GM18517 (cell line): Measurements from ENCODE around the gene CGRRF1.
A peak's percentile ranks its signal among the peaks of the same experiment; 100 is the strongest.

ENCODE experiments used
- ATAC-seq: cut with Tn5 transposase; IDR thresholded peaks from one replicate; pipeline ENCODE4 v1.9.1; 2021; ENCODE audit warnings: mild to moderate bottlenecking, moderate library complexity; ENCODE audit not compliant: unreplicated experiment

The CGRRF1 gene

GRCh38 chr14:54489318-54489683, 20.4 kb upstream of the CGRRF1 start:
- peak; percentile 20 for ATAC-seq

- no peak for ATAC-seq
Measured at GRCh38 chr14:54489731-54490444, 19.8 kb upstream of the CGRRF1 start.

GRCh38 chr14:54490445-54491175, 19.1 kb upstream of the CGRRF1 start:
- ATAC-seq = no peak

- no peak for ATAC-seq
Measured at GRCh38 chr14:54493293-54493692, 16.4 kb upstream of the CGRRF1 start.

- ATAC-seq = no peak
Measured at GRCh38 chr14:54497224-54497623, 12.5 kb upstream of the CGRRF1 start.

GRCh38 chr14:54498095-54498531, 11.6 kb upstream of the CGRRF1 start:
- no peak for ATAC-seq

GRCh38 chr14:54498579-54498978, 11.1 kb upstream of the CGRRF1 start:
- no peak for ATAC-seq

- no peak for ATAC-seq
Measured at GRCh38 chr14:54500744-54501143, 9.0 kb upstream of the CGRRF1 start.

- ATAC-seq = no peak
Measured at GRCh38 chr14:54501480-54501879, 8.2 kb upstream of the CGRRF1 start.

GRCh38 chr14:54502602-54503001, 7.1 kb upstream of the CGRRF1 start:
- ATAC-seq = no peak

GRCh38 chr14:54503486-54503885, 6.2 kb upstream of the CGRRF1 start:
- ATAC-seq = no peak

GRCh38 chr14:54512393-54512792, 2.7 kb downstream of the CGRRF1 start:
- no peak for ATAC-seq

- no peak for ATAC-seq
Measured at GRCh38 chr14:54515670-54516069, 6.0 kb downstream of the CGRRF1 start.

- ATAC-seq = no peak
Measured at GRCh38 chr14:54516709-54517108, 7.0 kb downstream of the CGRRF1 start.

- no peak for ATAC-seq
Measured at GRCh38 chr14:54524410-54524809, 14.7 kb downstream of the CGRRF1 start.

GRCh38 chr14:54528973-54529372, 19.3 kb downstream of the CGRRF1 start:
- ATAC-seq = no peak

- ATAC-seq = no peak
Measured at GRCh38 chr14:54529811-54530210, 20.1 kb downstream of the CGRRF1 start.

- ATAC-seq = peak; percentile 92
Measured at GRCh38 chr14:54532111-54533012, 22.7 kb downstream of the CGRRF1 start.

- no peak for ATAC-seq
Measured at GRCh38 chr14:54533100-54533499, 23.4 kb downstream of the CGRRF1 start.

GRCh38 chr14:54535126-54535525, 25.4 kb downstream of the CGRRF1 start:
- ATAC-seq = no peak

- ATAC-seq = no peak
Measured at GRCh38 chr14:54535646-54536045, 25.9 kb downstream of the CGRRF1 start.
